HepG2 (cell line): ENCODE data around the gene TRA2B. TPM values are rescaled to one million over a fixed set of nuclear protein-coding genes. Genes with fewer than 3 reads are reported as not detected.
A peak's percentile ranks its signal among the peaks of the same experiment; 100 is the strongest.

Experiments
- CEBPG ChIP-seq: IDR thresholded peaks from 2 replicates; pipeline ENCODE4 v1.6.1; 2016
- CHD4 ChIP-seq: fragments of 200-600 bp; sonication (generic); IDR thresholded peaks from 2 replicates; pipeline ENCODE4 v1.7.0; 2017; ENCODE audit warnings: mild to moderate bottlenecking, low read length, borderline replicate concordance
- NBN ChIP-seq: fragments of 450-650 bp; conservative IDR thresholded peaks from 2 replicates; pipeline ENCODE4 v1.6.1; 2017
- PRMT3 ChIP-seq: sonication (generic); formaldehyde crosslinking; IDR thresholded peaks from 2 replicates; pipeline ENCODE4 v1.8.1; 2022; ENCODE audit warnings: low read depth, mild to moderate bottlenecking, moderate library complexity, missing genetic modification reagents, borderline replicate concordance
- SP1 ChIP-seq, 2 experiments: fragments of 450-650 bp in 1 of 2; sonication (generic) in 1 of 2; formaldehyde crosslinking in 1 of 2; IDR thresholded peaks; 2 replicates each; pipeline versions ENCODE4 v1.4.0 to v1.6.1; 2016 to 2020; ENCODE audit warnings: missing genetic modification reagents in 1 of 2
- polyA plus RNA-seq, 8 experiments: library from polyadenylated mRNA; depleted of rRNA in 3 of 8; stranded (reverse) in 7 of 8; unstranded in 1 of 8; fragments of >200 nt; fragmentation: Illumina TruSeq in 4 of 8; extraction: Trizol in 4 of 8; gene quantifications; 2 replicates each; pipeline versions ENCODE4 v1.2.1 to v1.2.3, GENCODE V29; 2011 to 2016; ENCODE audit warnings: low read depth in 4 of 8, missing spikeins in 1 of 8, mixed read lengths in 1 of 8; ENCODE audit not compliant: insufficient read depth in 1 of 8
- total RNA-seq, 5 experiments: library from RNA; depleted of rRNA; stranded (reverse); fragments of >200 nt; fragmentation: Illumina TruSeq; extraction: Trizol; gene quantifications; 2 replicates each; pipeline ENCODE4 v1.2.3, GENCODE V29; 2016; ENCODE audit warnings: low read depth in 1 of 5
- TF ChIP-seq, protein P1 (sequence below): sonication (generic); formaldehyde crosslinking; IDR thresholded peaks from 2 replicates; pipeline ENCODE4 v1.4.0; 2020; ENCODE audit warnings: missing genetic modification reagents
- TF ChIP-seq, protein P2 (sequence below): sonication (generic); formaldehyde crosslinking; IDR thresholded peaks from 2 replicates; pipeline ENCODE4 v1.4.0; 2020; ENCODE audit warnings: mild to moderate bottlenecking, missing genetic modification reagents
- TF ChIP-seq, protein P3 (sequence below): sonication (generic); formaldehyde crosslinking; IDR thresholded peaks from 2 replicates; pipeline ENCODE4 v1.5.0; 2020; ENCODE audit warnings: mild to moderate bottlenecking, missing genetic modification reagents
- TF ChIP-seq, protein P4 (sequence below): sonication (generic); formaldehyde crosslinking; IDR thresholded peaks from 2 replicates; pipeline ENCODE4 v1.9.0; 2021; ENCODE audit warnings: missing genetic modification reagents, mild to moderate bottlenecking, borderline replicate concordance
- TF ChIP-seq, protein P5 (sequence below): sonication (generic); formaldehyde crosslinking; IDR thresholded peaks from 2 replicates; pipeline ENCODE4 v1.5.0; 2020; ENCODE audit warnings: mild to moderate bottlenecking, missing genetic modification reagents, borderline replicate concordance
- TF ChIP-seq, protein P6 (sequence below): sonication (generic); formaldehyde crosslinking; IDR thresholded peaks from 2 replicates; pipeline ENCODE4 v1.4.0; 2020; ENCODE audit warnings: missing genetic modification reagents
- TF ChIP-seq, protein P7 (sequence below): sonication (generic); formaldehyde crosslinking; IDR thresholded peaks from 2 replicates; pipeline ENCODE4 v1.4.0; 2020; ENCODE audit warnings: missing genetic modification reagents

The TRA2B gene
- total and polyA plus RNA-seq, 2 of the 13 experiments (the other 11 are each of a cell fraction or from before 2014, with no cell fraction given) = 105 to 241 TPM

DNA sequence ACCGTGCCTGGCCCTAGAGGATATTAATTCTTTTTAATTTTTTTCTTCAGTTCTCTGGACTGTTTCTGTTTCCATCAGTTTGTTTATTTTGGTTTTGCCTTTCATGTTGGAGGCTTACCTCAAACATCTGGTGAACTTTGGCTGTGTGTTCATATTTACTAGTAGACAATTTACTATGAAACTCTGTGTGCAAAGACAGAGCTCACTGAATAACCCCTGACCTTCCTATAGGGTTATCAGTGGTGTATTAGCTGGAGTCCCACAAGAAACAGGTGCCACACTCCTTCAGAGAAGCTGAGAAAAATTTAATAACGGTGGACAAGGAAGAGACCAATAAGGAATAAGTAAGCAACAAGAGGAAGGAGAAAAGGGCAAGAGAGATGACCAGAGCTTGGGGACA, 28.8 kb upstream of the TRA2B start (continued):
- TF ChIP-seq, protein P1, sequence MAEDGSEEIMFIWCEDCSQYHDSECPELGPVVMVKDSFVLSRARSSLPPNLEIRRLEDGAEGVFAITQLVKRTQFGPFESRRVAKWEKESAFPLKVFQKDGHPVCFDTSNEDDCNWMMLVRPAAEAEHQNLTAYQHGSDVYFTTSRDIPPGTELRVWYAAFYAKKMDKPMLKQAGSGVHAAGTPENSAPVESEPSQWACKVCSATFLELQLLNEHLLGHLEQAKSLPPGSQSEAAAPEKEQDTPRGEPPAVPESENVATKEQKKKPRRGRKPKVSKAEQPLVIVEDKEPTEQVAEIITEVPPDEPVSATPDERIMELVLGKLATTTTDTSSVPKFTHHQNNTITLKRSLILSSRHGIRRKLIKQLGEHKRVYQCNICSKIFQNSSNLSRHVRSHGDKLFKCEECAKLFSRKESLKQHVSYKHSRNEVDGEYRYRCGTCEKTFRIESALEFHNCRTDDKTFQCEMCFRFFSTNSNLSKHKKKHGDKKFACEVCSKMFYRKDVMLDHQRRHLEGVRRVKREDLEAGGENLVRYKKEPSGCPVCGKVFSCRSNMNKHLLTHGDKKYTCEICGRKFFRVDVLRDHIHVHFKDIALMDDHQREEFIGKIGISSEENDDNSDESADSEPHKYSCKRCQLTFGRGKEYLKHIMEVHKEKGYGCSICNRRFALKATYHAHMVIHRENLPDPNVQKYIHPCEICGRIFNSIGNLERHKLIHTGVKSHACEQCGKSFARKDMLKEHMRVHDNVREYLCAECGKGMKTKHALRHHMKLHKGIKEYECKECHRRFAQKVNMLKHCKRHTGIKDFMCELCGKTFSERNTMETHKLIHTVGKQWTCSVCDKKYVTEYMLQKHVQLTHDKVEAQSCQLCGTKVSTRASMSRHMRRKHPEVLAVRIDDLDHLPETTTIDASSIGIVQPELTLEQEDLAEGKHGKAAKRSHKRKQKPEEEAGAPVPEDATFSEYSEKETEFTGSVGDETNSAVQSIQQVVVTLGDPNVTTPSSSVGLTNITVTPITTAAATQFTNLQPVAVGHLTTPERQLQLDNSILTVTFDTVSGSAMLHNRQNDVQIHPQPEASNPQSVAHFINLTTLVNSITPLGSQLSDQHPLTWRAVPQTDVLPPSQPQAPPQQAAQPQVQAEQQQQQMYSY = no peak
- TF ChIP-seq SP1 (IDR thresholded peaks at IDR 0.05) (no peak), SP1 (CRISPR knock-in tag; IDR thresholded peaks at IDR 0.05) (no peak), NBN (no peak), CEBPG (CRISPR knock-in tag) (peak; percentile 65; the same call in 1 of the 2 replicates), CHD4 (peak; percentile 81), PRMT3 (CRISPR knock-in tag) (no peak)
- TF ChIP-seq, protein P2, sequence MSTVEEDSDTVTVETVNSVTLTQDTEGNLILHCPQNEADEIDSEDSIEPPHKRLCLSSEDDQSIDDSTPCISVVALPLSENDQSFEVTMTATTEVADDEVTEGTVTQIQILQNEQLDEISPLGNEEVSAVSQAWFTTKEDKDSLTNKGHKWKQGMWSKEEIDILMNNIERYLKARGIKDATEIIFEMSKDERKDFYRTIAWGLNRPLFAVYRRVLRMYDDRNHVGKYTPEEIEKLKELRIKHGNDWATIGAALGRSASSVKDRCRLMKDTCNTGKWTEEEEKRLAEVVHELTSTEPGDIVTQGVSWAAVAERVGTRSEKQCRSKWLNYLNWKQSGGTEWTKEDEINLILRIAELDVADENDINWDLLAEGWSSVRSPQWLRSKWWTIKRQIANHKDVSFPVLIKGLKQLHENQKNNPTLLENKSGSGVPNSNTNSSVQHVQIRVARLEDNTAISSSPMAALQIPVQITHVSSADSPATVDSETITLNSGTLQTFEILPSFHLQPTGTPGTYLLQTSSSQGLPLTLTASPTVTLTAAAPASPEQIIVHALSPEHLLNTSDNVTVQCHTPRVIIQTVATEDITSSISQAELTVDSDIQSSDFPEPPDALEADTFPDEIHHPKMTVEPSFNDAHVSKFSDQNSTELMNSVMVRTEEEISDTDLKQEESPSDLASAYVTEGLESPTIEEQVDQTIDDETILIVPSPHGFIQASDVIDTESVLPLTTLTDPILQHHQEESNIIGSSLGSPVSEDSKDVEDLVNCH = no peak
- TF ChIP-seq, protein P3, sequence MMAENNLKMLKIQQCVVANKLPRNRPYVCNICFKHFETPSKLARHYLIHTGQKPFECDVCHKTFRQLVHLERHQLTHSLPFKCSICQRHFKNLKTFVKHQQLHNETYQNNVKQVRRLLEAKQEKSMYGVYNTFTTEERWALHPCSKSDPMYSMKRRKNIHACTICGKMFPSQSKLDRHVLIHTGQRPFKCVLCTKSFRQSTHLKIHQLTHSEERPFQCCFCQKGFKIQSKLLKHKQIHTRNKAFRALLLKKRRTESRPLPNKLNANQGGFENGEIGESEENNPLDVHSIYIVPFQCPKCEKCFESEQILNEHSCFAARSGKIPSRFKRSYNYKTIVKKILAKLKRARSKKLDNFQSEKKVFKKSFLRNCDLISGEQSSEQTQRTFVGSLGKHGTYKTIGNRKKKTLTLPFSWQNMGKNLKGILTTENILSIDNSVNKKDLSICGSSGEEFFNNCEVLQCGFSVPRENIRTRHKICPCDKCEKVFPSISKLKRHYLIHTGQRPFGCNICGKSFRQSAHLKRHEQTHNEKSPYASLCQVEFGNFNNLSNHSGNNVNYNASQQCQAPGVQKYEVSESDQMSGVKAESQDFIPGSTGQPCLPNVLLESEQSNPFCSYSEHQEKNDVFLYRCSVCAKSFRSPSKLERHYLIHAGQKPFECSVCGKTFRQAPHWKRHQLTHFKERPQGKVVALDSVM (CRISPR knock-in tag) = peak; percentile 58
- TF ChIP-seq, protein P4, sequence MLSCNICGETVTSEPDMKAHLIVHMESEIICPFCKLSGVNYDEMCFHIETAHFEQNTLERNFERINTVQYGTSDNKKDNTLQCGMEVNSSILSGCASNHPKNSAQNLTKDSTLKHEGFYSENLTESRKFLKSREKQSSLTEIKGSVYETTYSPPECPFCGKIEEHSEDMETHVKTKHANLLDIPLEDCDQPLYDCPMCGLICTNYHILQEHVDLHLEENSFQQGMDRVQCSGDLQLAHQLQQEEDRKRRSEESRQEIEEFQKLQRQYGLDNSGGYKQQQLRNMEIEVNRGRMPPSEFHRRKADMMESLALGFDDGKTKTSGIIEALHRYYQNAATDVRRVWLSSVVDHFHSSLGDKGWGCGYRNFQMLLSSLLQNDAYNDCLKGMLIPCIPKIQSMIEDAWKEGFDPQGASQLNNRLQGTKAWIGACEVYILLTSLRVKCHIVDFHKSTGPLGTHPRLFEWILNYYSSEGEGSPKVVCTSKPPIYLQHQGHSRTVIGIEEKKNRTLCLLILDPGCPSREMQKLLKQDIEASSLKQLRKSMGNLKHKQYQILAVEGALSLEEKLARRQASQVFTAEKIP (CRISPR knock-in tag) = no peak
- TF ChIP-seq, protein P5, sequence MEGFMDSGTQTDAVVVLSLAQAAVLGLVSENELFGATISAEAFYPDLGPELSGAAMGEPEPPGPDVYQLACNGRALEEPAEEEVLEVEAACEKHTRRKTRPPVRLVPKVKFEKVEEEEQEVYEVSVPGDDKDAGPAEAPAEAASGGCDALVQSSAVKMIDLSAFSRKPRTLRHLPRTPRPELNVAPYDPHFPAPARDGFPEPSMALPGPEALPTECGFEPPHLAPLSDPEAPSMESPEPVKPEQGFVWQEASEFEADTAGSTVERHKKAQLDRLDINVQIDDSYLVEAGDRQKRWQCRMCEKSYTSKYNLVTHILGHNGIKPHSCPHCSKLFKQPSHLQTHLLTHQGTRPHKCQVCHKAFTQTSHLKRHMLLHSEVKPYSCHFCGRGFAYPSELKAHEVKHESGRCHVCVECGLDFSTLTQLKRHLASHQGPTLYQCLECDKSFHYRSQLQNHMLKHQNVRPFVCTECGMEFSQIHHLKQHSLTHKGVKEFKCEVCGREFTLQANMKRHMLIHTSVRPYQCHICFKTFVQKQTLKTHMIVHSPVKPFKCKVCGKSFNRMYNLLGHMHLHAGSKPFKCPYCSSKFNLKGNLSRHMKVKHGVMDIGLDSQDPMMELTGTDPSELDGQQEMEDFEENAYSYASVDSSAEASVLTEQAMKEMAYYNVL (CRISPR knock-in tag) = peak; percentile 44; the same call in 1 of the 2 replicates
- TF ChIP-seq, protein P6, sequence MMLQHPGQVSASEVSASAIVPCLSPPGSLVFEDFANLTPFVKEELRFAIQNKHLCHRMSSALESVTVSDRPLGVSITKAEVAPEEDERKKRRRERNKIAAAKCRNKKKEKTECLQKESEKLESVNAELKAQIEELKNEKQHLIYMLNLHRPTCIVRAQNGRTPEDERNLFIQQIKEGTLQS (CRISPR knock-in tag) = no peak
- TF ChIP-seq, protein P7, sequence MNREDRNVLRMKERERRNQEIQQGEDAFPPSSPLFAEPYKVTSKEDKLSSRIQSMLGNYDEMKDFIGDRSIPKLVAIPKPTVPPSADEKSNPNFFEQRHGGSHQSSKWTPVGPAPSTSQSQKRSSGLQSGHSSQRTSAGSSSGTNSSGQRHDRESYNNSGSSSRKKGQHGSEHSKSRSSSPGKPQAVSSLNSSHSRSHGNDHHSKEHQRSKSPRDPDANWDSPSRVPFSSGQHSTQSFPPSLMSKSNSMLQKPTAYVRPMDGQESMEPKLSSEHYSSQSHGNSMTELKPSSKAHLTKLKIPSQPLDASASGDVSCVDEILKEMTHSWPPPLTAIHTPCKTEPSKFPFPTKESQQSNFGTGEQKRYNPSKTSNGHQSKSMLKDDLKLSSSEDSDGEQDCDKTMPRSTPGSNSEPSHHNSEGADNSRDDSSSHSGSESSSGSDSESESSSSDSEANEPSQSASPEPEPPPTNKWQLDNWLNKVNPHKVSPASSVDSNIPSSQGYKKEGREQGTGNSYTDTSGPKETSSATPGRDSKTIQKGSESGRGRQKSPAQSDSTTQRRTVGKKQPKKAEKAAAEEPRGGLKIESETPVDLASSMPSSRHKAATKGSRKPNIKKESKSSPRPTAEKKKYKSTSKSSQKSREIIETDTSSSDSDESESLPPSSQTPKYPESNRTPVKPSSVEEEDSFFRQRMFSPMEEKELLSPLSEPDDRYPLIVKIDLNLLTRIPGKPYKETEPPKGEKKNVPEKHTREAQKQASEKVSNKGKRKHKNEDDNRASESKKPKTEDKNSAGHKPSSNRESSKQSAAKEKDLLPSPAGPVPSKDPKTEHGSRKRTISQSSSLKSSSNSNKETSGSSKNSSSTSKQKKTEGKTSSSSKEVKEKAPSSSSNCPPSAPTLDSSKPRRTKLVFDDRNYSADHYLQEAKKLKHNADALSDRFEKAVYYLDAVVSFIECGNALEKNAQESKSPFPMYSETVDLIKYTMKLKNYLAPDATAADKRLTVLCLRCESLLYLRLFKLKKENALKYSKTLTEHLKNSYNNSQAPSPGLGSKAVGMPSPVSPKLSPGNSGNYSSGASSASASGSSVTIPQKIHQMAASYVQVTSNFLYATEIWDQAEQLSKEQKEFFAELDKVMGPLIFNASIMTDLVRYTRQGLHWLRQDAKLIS (CRISPR knock-in tag) = no peak
